Myocyte (in vitro differentiated cells): Measurements from ENCODE around the gene EPHX1. TPM values are rescaled to one million over a fixed set of nuclear protein-coding genes. Genes with fewer than 3 reads are reported as not detected.
"Not testable (repeated sequence)": the region's sequence is repeated elsewhere in the genome, so short reads cannot be mapped to it uniquely, and the experiment has no call there.

ENCODE experiments used
- DNase-seq: peaks from one replicate; pipeline ENCODE4 v3.0.0-alpha.2; 2012; ENCODE audit warnings: low read depth
- total RNA-seq: library from RNA; depleted of rRNA; stranded (reverse); fragments of >200 nt; gene quantifications from 2 replicates; pipeline ENCODE4 v1.2.3, GENCODE V29; 2014

The EPHX1 gene
- total RNA-seq, 1 donor from 2014 or later: 24.1 TPM

DNA sequence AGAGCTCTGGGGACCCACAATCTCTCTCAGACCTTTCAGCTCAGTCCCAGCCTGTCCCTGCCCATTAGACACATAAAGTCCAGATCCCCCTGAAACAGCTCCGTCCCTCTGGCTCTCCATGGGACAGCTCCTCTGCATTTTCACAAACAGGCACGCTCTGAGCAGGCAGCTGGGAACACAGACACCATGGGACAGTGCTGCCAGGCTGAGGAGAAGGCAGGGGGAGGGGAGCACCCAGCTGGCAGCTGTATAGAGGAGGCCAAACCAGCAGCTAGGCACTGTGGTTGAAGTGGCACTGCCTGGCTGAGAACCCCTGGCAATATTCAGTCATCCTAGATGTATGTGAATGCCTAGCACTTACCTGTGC, 70.3 kb downstream of the EPHX1 start:
- DNase-seq: peak; percentile 36

DNA sequence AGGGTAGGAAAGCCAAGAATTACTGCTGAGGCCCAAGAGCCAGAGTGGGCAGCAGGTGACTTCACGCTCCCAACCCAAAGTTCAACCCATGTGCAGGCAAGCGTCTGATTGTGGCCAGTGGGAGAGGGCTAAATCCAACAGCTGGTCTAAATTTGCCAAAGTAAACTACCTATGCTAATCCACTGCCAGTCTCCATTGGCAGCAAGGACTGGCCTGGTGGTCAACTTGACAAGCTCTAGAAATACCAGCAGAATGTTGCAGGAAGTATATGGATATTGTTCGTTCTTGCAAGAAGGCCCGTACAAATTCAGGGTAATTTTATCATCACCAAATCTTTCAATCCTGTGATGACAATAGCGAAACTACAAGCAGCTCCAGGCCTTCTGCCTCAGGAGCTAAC, 70.7 kb downstream of the EPHX1 start:
- no peak for DNase-seq

DNA sequence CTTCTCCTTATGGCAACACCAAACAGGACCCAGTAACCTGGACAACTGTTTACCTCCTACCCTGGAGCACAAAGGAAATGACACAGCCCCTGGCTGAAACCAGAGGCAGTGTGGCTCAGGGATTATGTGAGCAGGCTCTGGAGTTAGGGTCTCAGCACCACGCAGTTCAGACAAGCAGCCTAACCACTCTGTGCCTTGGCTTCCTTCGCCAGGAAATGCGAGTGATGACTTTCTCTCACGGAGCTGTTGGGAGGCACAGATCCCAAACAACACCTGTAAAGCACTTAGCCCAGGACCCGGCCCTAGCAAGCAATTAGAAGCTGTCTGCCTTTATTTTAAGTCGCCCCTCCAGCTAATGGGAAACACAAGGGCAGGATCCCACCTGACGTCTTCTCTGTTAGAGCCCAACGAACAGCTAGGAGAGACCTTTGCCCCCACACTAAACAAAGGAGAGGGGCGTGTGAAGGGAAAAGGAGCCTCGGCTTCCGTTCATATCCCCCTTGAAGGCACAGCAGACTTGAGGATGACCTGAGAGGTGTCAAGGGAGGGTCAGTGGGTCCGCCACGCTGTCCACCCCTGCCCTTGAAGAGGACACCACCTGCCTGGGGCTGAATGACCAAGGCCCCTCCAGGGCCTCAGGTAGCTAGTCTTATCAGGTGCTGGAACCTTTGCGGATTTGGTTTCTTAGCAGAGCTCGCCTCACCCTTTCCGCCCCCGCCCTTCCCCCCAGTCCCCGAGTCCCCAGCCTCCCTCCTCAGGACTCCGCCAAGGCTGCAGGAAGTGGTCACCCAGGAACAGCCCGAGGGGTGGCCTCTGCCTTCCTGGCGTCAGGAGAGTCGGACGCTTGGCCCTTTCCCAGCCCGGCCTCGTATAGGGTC, 71.4 kb downstream of the EPHX1 start:
- peak; percentile 44 for DNase-seq

DNA sequence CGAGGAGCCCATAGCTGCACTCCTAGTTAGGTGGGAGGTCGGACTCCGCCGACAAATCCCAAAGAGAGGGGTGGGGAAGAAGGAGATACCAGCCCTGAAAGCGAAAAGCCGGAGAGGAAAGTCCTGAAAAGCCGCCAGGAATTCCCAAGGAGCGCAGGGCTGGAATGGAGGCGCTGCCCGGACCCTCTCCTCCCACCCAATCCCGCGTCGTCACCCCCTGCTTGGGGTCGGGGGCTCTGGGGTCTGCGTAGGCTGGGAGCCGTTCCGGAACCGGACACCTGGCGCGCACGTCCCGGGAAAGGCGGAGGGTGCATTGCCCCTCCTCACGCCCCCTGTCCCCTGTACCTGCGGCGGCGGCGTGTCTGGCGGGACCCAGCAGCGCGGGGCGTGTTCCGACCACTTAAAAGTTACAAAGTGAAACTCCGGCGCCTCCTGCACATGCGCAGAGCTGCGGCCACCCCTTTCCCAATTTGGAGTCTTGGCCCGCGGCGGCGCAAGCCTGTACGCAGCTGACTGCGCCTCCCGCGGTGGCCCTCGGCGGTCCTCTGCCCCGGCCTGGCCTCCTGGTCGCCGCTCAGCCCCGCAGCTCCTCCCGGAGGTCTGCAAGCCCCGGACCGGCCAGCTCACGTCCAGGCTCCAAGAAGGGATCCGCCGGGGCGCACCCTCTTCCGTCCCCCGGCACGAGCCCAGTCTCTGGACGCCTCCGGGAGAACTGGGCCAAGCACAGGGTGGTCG, 72.2 kb downstream of the EPHX1 start, which contains the start of gene TMEM63A:
Gene TMEM63A, minus strand, starts transcription at position 422 of the 735 bp plus-strand sequence. CDS start 4,800 bp downstream, outside the sequence.
- peak; percentile 85 for DNase-seq

DNA sequence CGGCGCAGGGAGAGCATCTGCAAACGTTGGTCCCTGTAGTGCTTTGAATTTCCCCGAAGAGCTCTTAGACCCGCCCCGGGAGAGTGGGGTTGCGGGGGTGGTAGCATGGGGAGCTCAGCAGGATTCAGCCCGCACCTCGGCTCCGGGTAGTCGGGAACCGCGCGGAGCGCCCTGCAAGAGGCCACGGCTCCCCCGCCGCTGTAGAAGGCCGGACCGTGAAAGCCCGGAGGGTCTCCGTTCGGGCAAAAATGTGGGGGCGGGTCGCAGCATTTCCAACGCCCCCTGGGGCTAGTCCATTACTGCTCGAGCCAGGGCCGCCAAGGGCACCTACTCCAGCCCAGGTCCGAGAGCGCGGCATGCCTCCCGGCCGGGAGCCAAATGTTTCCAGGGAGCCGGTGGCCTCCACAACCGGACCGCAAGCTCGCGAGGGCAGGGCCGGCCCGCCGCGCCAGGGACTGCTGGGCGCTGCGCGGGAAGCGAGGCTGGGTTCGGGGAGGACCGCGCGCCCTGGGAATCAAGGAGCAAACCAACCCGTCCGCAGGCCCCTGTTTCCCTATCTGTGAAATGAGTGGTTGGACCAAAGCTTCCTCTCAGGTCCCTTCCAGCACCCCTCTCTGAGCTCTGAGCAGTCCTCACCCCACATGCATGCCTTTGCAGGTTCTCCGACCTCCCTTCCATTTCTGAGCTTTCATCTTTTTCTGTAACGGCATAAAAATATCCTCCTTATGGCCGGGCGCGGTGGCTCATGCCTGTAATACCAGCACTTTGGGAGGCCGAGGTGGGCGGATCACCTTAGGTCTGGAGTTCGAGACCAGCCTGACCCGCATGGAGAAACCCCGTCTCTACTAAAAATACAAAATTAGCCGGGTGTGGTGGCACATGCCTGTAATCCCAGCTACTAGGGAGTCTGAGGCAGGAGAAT, 73.0 kb downstream of the EPHX1 start:
- peak; percentile 55 for DNase-seq

DNA sequence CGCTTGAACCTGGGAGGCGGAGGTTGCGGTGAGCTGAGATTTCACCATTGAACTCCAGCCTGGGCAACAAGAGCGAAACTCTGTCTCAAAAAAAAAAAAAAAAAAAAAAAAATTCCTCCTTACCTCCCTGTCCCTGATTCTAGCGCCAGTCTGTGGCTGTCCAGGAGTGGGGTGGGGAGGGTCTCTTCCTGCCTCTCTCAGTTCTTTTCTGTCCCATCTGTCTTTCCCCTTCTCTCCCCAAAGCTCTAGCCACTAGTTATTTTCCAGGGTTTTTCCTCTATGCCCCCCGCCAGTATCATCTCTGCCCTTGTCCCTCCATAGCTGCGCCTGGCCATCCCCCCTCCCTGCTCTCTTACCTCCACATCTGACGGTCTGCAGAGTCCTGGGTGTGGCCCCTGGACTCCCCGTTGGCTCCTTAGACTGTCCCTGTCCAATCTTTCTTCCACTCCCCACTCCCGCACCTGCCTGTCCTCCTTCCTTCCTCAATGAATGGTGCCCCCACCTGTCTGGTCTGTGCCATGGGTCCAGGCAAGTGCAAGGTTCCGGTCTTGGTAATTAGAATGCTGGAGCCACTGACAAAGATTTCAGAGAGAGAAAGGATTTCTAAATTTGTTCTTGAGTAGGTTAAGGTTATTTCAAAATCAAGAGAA, 73.8 kb downstream of the EPHX1 start:
- DNase-seq: no peak

DNA sequence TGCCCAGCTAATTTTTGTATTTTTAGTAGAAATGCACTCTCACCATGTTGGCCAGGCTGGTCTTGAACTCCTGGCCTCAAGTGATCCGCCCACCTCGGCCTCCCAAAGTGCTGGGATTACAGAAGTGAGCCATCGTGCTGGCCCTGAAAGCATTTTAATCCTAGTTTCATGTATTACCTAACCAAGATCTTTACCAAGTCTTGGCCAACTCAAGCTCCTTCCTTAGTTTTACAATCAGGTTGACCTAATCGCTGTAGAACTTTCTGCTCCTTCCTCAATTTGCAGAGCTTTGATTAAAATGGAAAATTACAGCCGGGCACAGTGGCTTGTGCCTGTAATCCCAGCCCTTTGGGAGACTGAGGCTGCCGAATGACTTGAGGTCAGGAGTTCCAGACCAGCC, 75.4 kb downstream of the EPHX1 start:
- DNase-seq: no peak

DNA sequence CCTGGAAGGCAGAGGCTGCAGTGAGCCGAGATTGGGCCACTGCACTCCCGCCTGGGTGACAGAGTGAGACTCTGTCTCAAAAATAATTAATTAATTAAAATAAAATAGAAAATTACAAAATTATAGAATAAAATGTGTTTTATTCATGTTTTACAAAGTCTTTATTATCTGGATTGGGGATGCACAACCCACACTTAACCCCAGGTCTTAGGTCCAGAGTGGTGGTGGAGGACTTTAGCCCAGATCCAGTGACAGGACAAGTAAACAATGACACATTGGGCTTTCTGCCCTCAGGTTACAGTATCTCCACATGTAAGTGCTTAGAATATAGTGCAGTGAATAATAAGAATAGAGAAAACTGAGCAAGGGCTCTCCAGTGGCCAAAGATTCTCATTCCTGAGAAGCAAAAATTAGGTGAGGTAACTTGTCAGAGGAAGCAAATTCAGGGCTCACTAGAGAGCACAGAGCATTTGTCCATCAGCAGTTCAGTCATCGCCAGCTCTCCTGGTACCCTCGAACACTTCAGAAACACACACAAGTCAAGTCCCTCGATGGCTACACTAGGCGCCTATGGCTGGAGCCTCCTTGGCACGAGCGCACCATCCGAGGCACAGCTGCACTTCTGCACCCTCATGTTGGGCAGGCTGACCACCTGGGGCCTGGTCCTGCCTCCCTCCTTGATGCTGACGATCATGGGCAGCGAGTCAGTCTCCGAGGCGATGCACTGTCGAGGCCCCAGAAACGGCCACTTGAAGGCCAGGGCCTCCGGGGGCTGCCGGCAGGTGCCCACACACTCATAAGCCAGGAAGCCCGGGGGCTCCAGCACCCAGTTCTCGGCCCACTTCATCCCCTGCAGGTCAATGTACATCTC, 76.5 kb downstream of the EPHX1 start:
- no peak for DNase-seq

DNA sequence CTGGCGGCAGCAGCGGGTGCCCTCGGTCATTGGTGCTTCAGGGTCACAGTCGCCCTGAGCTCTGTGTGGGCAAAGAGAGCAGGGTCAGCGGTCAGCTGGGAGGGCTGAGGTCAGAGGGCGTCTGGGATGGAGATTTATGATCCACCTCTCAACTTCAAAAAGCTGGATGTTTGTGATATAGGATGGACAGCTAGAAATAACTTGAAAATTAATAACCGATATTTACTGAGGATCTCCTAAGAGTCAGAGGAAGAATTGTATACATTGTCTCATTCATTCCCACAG, 77.0 kb downstream of the EPHX1 start:
- DNase-seq: no peak

DNA sequence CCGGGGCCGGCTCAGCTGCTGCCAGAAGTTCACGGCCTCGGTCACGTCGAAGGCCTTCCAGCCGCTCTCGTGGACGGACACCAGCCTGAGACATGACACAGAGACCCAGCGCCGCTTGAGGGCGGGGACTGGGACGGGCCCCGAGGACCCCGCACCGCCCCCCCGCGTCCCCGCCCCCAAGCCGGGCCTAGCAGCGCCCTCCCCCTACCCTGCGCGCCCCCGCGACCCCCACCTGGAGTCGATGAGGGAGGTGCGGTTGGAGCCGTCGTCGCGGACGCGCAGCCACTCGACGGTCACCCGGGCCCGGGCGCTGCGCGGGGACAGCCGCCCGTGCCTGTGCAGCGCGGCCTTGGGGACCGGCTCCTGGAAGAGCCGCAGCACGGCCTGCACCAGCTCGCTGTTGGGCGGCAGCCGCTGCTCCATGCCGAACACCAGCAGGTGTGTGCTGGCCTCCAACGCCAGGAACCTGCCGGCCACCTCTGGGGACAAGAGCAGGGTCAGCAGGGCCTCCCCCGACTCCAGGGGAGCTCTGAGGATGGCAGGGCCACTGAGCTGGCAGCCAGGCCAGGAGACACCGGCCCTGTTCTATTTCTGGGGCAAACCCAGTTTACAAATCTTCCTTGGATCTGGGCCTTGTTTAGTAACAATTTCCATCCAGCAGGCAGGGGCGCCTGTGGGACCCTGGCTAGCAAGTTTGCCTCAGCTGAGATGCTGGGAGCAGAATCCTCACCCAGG, 77.8 kb downstream of the EPHX1 start:
- DNase-seq: not testable (repeated sequence)

DNA sequence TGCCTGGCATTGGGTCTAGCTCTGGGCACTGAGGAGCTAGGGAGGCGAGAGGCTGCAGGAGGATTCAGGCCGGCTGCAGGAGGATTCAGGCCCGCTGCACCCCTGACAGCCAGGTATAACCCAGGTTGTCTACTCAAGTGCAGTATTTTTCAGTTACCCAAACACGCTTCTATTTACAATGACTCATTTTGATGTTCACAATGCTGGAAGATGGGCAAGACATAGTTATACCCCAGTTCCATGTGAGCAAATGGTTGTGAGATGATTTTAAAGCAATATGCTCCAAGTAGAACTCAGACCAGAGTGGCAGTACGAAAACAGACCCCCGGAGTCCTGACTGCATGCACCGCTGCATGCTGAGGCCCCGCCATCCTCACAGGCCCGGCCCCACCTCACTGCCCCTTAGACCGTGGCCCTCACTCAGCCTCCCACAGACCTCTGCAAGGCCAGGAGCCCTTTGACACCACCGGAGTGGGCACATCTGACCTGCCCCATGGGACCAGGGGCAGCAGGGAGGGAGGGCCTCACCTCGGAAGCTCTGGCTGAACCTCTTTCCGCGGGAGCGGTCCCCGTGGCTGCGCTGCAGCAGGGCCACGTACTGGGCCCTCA, 78.5 kb downstream of the EPHX1 start:
- DNase-seq: no peak

DNA sequence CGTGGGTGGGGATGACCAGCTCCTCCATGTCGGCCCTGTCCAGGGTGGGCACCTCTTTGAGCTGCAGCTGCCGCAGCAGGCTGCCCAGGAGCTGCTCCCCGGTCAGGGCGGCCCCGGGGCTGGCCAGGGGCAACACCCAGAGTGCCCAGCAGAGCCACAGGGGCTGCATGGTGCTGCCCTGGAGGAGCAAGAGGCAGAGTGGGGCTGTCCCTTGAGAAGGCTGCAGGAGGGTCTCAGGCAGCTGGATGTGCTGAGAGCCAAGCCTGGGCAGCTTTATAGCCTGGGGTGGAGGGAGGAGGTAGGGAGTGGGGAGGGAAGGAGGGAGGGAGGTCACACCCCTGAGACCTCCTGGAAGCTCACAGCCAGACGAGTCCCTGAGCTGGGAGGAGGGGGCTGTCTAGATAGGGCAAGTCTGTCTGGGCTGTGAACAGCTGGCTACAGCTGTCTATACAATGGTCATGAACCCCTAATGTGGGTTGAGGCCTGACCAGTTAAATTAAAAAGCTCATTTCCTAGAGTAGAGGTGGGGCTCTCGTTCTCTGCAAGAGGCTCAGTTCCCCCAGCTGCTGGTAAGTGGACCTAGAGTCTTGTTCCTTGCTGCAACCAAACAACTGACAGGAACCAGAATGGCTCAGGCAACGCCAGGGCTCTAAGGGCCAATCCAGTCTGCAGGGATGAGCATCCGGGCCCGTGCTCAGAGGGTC, 79.1 kb downstream of the EPHX1 start, which contains the start of gene LEFTY1:
Gene LEFTY1, minus strand, starts transcription at position 249 of the 704 bp plus-strand sequence. Its CDS starts 80 bp downstream, at position 169.
- no peak for DNase-seq

DNA sequence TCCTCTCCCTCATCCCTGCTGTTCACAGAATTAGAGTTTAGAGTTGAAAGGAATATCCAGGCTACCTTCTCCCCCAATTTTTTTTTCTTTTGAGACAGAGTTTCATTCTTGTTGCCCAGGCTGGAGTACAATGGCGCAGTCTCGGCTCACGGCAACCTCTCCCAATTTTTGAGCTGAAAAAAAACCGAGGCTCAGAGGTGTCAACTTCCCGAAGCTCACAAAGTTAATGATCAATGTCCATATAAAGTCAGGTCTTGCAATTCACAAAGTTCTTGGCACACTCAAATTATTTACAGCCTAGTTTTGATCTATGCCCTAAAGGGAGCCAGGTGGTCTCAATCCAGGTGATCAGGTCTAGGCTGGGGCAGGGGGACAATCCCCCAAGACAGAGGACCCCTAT, 79.8 kb downstream of the EPHX1 start:
- DNase-seq: no peak

DNA sequence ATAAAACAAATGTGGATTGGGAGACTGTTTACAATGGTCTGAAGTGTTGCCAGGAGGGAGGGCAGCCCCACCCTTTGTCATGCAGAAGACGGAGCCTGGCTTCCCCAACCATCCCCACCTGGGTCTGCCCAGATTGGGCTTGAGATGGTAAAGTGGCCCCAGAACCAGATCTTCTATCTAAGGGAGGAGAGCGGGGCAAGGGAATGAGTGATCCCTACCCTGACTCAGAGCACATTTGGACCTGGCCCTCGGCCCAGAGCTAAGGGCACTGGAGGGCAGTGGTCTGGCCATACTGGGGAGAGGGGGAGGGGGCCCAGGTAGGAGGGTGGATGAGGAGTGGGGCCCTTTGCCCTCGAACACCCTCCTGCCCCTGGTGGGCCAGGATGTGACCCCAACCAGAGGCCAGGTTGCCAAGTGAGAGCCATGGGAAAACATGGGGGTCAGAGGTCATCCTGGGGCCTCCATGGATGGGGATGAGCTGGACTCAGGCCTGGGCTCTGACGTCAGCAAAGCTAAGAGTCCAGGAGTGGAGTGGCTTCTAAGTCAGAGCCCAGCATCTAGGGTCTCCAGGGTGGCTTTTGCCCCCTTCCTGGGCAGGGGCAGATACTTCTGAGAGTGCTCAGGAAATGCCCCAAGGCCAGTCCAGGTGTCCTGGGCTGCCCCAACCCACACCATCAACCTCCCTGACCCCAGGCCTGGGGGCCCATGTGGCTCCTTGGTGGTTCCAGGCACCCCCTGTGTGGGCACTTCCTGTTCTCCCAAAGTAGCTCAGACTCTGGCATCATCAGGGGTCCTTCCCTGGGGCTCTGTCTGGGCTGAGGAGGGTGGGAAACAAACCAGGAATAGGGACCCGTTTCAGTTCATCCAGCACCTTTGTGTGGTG, 80.7 kb downstream of the EPHX1 start:
- no peak for DNase-seq

DNA sequence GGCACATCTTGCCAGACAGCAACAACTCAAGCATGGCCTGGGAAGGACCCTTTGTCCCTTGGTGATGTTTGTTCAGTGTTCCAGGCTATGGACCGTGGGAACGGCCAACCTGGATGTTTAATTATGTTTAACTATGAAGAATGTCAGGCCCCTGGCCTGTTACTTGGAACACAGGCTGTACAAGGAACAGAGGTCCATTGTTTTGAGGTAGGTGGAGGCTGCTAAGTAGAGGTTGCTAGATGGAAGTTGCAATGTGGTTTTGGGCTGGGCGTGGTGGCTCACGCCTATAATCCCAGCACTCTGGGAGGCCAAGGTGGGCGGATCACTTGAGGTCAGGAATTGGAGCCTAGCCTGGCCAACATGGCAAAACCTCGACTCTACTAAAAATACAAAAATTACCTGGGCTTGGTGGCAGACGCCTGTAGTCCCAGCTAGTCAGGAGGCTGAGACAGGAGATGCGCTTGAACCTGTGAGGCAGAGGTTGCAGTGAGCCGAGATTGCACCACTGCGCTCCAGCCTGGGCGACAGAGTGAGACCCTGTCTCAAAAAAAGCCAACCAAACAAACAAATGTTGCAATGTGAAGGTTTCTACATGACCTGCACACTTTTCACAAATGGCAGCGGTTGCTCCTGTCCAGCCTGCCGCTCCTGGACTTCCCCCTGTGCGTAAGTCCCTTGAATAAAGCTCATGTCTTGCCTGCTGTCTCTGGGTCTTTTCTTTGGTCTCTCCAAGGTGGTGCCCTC, 81.5 kb downstream of the EPHX1 start:
- DNase-seq: no peak

DNA sequence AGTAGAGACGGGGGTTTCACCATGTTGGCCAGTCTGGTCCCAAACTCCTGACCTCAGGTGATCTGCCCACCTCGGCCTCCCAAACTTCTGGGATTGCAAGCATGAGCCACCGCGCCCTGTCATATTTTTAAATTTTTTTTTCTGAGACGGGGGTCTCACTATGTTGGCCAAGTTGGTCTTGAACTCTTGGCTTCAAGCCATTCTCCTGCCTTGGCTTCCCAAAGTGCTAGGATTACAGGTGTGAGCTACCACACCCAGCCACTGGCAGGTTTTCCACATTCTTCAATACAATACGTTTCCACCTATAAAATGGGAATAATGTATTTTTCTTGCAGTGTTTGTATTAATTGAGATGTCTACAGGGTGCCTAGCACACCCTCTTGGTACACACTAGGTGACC, 82.4 kb downstream of the EPHX1 start:
- no peak for DNase-seq
